ENCODE measurements around the gene TMEM170B.
A peak's percentile ranks its signal among the peaks of the same experiment; 100 is the strongest.

TMEM170B gene

DNA sequence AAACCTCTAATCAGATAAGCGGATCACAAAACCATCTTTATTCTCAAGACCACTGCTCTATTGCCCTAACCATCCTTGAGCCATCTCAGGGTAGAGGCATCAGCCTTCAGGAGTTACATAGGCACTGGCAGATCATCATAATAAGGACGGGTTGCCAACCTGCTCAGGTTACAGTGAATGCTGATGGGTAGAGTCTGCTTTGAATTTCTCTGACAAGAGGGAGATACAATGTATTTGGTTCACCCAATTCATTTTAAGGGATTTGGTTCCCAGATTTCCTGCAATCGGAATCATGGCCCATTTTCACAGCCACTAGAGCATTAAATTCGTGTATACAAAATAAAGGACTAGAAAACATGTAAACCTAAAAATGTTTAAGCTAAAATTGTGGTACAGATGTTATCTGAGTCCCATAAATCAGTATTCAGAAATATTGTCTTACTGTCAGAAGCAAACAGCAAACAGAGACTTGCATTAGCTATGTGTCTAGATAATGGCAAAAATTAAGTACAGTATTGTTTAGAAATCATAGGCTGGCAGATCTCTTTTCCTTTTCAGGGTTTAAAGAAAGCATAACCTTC is 41.9 kb upstream of the TMEM170B start:
- DNase-seq (ENCODE audit: low read depth): no peak
- TF ChIP-seq, protein P1, sequence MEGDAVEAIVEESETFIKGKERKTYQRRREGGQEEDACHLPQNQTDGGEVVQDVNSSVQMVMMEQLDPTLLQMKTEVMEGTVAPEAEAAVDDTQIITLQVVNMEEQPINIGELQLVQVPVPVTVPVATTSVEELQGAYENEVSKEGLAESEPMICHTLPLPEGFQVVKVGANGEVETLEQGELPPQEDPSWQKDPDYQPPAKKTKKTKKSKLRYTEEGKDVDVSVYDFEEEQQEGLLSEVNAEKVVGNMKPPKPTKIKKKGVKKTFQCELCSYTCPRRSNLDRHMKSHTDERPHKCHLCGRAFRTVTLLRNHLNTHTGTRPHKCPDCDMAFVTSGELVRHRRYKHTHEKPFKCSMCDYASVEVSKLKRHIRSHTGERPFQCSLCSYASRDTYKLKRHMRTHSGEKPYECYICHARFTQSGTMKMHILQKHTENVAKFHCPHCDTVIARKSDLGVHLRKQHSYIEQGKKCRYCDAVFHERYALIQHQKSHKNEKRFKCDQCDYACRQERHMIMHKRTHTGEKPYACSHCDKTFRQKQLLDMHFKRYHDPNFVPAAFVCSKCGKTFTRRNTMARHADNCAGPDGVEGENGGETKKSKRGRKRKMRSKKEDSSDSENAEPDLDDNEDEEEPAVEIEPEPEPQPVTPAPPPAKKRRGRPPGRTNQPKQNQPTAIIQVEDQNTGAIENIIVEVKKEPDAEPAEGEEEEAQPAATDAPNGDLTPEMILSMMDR (IDR thresholded peaks at IDR 0.05; ENCODE audit: insufficient read depth, low read depth, low read length, missing control alignments): no peak
- no peak overlapping the region for H3K4me3 ChIP-seq (ENCODE audit: low read length)

DNA sequence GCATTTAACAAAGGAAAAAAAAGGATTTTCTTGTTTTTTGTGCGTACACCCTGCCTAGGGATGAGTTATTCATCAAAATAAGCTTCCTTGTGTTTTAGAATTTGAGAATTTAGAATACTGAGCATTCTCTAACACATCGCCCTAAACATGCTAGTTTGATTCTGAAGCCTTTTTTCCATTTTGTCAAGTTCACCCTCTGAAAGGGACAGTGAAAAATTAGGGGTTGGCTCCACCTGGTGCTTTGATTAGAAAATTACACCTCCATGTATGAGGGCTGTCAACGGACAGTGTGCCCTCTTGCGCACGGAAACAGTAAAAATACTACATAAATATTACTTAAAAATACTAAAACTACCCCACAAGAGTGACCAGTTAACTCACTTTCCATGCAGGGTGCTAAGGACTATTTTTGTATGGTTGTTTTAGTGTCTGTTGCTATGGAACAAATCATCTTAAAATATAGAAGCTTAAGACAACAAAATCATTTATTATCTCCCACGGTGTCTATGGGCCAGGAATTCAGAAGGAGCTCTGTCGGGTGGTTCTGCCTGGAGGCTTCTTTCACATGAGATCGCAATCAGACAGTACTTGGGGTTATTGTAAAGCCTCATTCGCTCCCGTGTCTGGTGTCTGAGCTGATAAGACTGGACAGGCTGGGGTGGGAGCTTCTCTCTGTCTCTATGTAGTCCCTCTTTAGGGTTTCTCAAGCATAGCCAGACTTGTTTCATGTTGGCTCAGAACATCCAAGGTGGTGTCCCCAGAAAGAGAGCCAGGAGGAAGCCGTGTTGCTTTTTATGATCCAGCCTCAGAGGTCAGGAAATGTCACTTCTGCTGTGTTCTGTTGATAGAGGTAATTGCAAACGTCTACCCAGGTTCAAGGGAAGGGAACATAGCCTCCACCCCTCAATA is 41.1 kb upstream of the TMEM170B start:
- TF ChIP-seq, protein P1 (IDR thresholded peaks at IDR 0.05; ENCODE audit: insufficient read depth, low read depth, low read length, missing control alignments): peak; percentile 79
- no peak overlapping the region for H3K4me3 ChIP-seq (ENCODE audit: low read length)
- peak; percentile 83 for DNase-seq (ENCODE audit: low read depth)

DNA sequence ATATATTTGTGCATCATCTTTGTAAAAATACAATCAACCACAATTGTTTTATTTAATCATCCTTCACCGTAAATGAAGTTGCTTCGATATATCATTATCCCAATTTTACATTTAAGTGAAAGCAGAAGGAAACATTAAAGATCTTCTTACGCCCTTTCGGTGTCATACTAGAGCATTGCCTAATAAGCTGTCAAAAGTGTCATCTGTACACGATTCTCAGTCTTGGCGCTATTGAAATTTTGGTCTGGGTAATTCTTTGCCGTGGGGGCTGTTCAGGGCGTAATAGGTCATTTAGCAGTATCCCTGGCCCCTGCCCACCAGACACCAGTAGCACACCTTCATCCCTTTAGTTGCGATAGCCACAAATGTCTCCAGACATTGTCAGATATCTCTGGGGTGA is 40.4 kb upstream of the TMEM170B start:
- TF ChIP-seq, protein P1 (IDR thresholded peaks at IDR 0.05; ENCODE audit: insufficient read depth, low read depth, low read length, missing control alignments): no peak
- no peak overlapping the region for H3K4me3 ChIP-seq (ENCODE audit: low read length)
- no peak for DNase-seq (ENCODE audit: low read depth)

DNA sequence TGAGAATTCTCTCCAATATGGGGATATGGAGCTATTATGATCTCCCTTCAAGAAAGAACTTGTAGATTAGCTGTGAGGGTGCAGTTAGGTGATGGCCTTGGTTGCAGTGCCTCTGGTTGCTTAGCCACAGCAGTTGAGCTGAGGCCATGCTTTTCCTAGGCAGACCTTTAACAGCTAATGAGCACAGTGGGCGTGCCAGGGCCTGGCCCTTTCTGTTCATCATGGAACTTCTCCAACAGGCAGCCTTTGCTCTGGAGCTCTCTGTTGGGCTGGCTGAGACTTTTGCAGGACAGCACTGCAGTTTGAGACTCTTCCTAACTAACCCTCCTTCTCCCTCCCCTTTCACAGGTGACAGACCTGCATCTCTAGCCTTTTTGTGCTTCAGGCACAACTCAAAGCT is 39.7 kb upstream of the TMEM170B start:
- TF ChIP-seq, protein P1 (IDR thresholded peaks at IDR 0.05; ENCODE audit: insufficient read depth, low read depth, low read length, missing control alignments): no peak
- H3K4me3 ChIP-seq (ENCODE audit: low read length): no peak overlapping the region
- peak; percentile 75 for DNase-seq (ENCODE audit: low read depth)

DNA sequence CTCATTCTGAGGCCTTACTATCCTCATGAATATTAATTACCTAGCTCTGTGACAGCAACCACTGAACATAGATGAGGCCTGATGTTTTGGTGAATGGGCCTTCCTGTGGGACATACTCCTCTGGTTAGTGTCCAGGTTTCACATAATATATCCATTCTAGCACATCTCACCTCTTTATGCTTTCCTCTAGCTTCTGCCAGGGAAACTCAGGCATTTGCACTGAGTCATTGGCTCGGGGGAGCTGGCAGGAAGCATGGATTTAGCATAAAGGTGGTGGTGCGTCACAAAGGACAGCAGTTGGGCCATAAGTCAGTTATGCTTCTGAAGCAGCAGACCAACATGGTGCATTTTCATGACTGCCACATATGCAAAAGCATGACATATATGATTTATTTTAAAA is 37.5 kb upstream of the TMEM170B start:
- DNase-seq (ENCODE audit: low read depth): peak; percentile 87
- TF ChIP-seq, protein P1 (IDR thresholded peaks at IDR 0.05; ENCODE audit: insufficient read depth, low read depth, low read length, missing control alignments): no peak
- H3K4me3 ChIP-seq (ENCODE audit: low read length): no peak overlapping the region

DNA sequence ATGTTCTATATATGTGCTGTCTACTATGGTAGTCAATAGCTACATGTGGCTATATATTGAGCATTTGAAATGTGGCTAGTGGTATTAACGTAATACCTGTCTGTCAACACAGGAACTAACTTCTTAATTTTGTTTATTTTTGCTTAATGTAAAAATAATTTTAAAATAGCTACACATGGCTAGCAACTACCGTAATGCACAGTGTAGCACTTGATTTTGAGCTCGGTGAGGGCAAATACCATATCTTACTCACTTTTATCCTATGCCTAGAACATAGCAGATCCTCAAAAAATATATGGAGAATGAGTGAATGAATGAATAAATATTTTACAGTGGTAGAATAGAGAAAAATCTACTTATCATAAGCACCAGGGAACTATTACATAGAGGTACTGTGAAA is 28.1 kb upstream of the TMEM170B start:
- DNase-seq (ENCODE audit: low read depth): no peak
- TF ChIP-seq, protein P1 (IDR thresholded peaks at IDR 0.05; ENCODE audit: insufficient read depth, low read depth, low read length, missing control alignments): no peak
- no peak overlapping the region for H3K4me3 ChIP-seq (ENCODE audit: low read length)
